GM12891 (cell line): ENCODE measurements around the gene MTG1.

ENCODE experiments used
- PAX5 ChIP-seq: IDR thresholded peaks from 2 replicates; pipeline ENCODE4 v1.6.1; 2011; ENCODE audit warnings: low read length, moderate library complexity, mild to moderate bottlenecking; ENCODE audit not compliant: insufficient read depth, severe bottlenecking
- POLR2A ChIP-seq: IDR thresholded peaks from 2 replicates; pipeline ENCODE4 v1.6.1; 2011; ENCODE audit warnings: low read depth, low read length, control low read depth
- POLR2AphosphoS5 ChIP-seq: IDR thresholded peaks from 2 replicates; pipeline ENCODE4 v1.6.1; 2011; ENCODE audit warnings: low read depth, low read length, control low read depth
- POU2F2 ChIP-seq: IDR thresholded peaks from 2 replicates; pipeline ENCODE4 v1.6.1; 2011; ENCODE audit warnings: low read depth, mild to moderate bottlenecking, control low read depth, low read length, moderate library complexity
- SPI1 ChIP-seq: IDR thresholded peaks from 2 replicates; pipeline ENCODE4 v1.6.1; 2011; ENCODE audit warnings: low read depth, low read length, control low read depth
- TAF1 ChIP-seq: IDR thresholded peaks from 2 replicates; pipeline ENCODE4 v1.6.1; 2011; ENCODE audit warnings: low read depth, low read length, control low read depth

DNA sequence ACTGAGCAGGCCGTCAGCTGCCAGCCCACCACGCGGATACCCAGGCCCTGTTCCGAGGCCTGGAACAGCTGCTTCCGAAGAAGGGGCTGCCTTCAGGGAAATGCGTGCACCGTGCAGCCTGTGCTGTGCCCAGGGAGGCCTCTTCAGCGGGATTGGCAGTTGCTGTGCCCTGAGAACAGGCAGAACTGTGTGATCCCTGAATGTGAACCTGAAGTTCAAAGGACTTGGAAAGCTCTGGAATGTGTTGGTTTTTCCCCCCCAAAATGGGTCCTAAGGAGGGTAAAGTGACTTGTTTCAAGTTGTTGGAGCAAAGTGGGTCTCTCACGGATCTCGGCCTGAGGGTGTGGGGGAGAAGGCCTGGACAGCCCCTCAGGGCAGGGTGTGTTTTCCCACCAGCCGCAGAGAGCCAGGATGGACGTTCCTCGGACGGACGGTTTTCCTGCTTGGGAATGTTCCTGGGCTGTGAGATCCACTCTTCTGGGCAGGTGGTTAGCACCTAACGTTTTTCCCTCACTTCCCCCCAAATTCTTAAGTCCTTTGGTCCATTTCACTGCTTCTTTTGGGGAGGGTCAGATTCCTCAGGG is 28.4 kb downstream of the MTG1 start:
- TF ChIP-seq SPI1 (no peak), TAF1 (no peak), POLR2A (no peak), PAX5 (no peak), POU2F2 (no peak), POLR2AphosphoS5 (no peak)
